Measurements from ENCODE around the gene ZNF512.

GRCh38 chr2:27587025-27587424 lies 4.2 kb downstream of the ZNF512 start:
- TF ChIP-seq CTCF (IDR thresholded peaks at IDR 0.05) = no peak
- TF ChIP-seq CBFB (CRISPR knock-in tag; IDR thresholded peaks at IDR 0.05; ENCODE audit: low read depth) = no peak
- TF ChIP-seq SMAD3 (CRISPR knock-in tag; IDR thresholded peaks at IDR 0.05; ENCODE audit: borderline replicate concordance) = no peak
- TF ChIP-seq ATF2 (CRISPR knock-in tag; IDR thresholded peaks at IDR 0.05; ENCODE audit: borderline replicate concordance, low read depth) = no peak
- no peak for TF ChIP-seq TEAD1 (CRISPR knock-in tag; IDR thresholded peaks at IDR 0.05)
- no peak for TF ChIP-seq HMGXB4 (CRISPR knock-in tag; IDR thresholded peaks at IDR 0.05)
- TF ChIP-seq PRDM15 (CRISPR knock-in tag; IDR thresholded peaks at IDR 0.05) = no peak
- TF ChIP-seq RELA (CRISPR knock-in tag; IDR thresholded peaks at IDR 0.05; ENCODE audit: borderline replicate concordance) = no peak

All from WTC11 (cell line).